Transverse colon (tissue), 4 donors: ENCODE results near the gene MOB2. TPM values are rescaled to one million over a fixed set of nuclear protein-coding genes. Genes with fewer than 3 reads are reported as not detected.

Experiments used
- DNase-seq: peaks from one replicate; pipeline ENCODE4 v3.0.0-alpha.2; 2019
- H3K27ac ChIP-seq, 4 donors: fragments of 200-600 bp; sonication (generic); 2 replicates each; pipeline ENCODE4 v1.5.1; 2016 to 2018; ENCODE audit warnings: inconsistent platforms in 4 of 4
- H3K27me3 ChIP-seq: fragments of 200-600 bp; sonication (generic); 2 replicates; pipeline ENCODE4 v1.5.1; 2017; ENCODE audit warnings: inconsistent platforms
- H3K36me3 ChIP-seq, 4 donors: fragments of 200-600 bp; sonication (generic); 2 replicates each; pipeline ENCODE4 v1.5.1; 2017 to 2019; ENCODE audit warnings: inconsistent platforms in 4 of 4
- H3K4me1 ChIP-seq, 4 donors: fragments of 200-600 bp; sonication (generic); 2 replicates each; pipeline ENCODE4 v1.5.1; 2017 to 2020; ENCODE audit warnings: inconsistent platforms in 4 of 4
- H3K4me3 ChIP-seq, 4 donors: fragments of 200-600 bp; sonication (generic); 1 replicate in 1 of 4; 2 replicates in 3 of 4; pipeline versions ENCODE4 v1.5.1 to v1.6.1; 2017 to 2019; ENCODE audit warnings: inconsistent platforms in 4 of 4
- H3K9me3 ChIP-seq, 2 donors: fragments of 200-600 bp; sonication (generic); 2 replicates each; pipeline ENCODE4 v1.5.1; 2017 to 2019; ENCODE audit warnings: inconsistent platforms in 2 of 2
- EP300 ChIP-seq: sonication (generic); formaldehyde crosslinking; IDR thresholded peaks from one replicate; pipeline ENCODE4 v1.6.1; 2017; ENCODE audit warnings: antibody characterized with exemption, low read depth
- POLR2A ChIP-seq: fragments of 450-650 bp; IDR thresholded peaks from one replicate; pipeline ENCODE4 v1.6.1; 2016; ENCODE audit warnings: antibody characterized with exemption, mild to moderate bottlenecking, moderate library complexity
- POLR2AphosphoS5 ChIP-seq, 3 donors: sonication (generic); formaldehyde crosslinking; IDR thresholded peaks; one replicate each; pipeline ENCODE4 v1.6.1; 2016; ENCODE audit warnings: antibody characterized with exemption in 3 of 3
- WGBS, 2 donors: methylation state at CpG; one replicate each; pipeline ENCODE4 v1.1.5; 2018; ENCODE audit warnings: low coverage in 1 of 2; 5-methylcytosine and 5-hydroxymethylcytosine counted together
- in situ Hi-C, 4 donors: fragments of 200-750 bp; cut with MboI; loops; one replicate each; pipeline versions ENCODE4 v1.15.0 to v1.15.1; 2017; ENCODE audit warnings: low sequenced_read_pairs in 3 of 4, low pct_ligation_motif_present in 1 of 4, low pct_unique_long_range_greater_than_20kb in 1 of 4
- intact Hi-C: fragments of 100-400 bp; cut with DNase I; formaldehyde crosslinking; loops from one replicate; pipeline ENCODE4 v1.15.1; 2023; ENCODE audit warnings: low total_unique reads
- total RNA-seq, 4 donors: library from RNA; depleted of rRNA; stranded (reverse); fragments of >200 nt; gene quantifications; one replicate each; pipeline ENCODE4 v1.1.0, GENCODE V29; 2016
- TF ChIP-seq, protein P1 (sequence below), 5 experiments: fragments of 200-600 bp in 3 of 5; fragments of 450-650 bp in 2 of 5; sonication (generic) in 3 of 5; IDR thresholded peaks; 1 replicate in 2 of 5; 2 replicates in 3 of 5; pipeline ENCODE4 v1.5.1; 2016 to 2017; ENCODE audit warnings: antibody characterized with exemption in 5 of 5, inconsistent platforms in 3 of 5, mild to moderate bottlenecking in 2 of 5, moderate library complexity in 1 of 5

MOB2 gene
- total RNA-seq, 4 donors from 2014 or later, result 22.8 to 56.7 (median 42.4) TPM

DNA sequence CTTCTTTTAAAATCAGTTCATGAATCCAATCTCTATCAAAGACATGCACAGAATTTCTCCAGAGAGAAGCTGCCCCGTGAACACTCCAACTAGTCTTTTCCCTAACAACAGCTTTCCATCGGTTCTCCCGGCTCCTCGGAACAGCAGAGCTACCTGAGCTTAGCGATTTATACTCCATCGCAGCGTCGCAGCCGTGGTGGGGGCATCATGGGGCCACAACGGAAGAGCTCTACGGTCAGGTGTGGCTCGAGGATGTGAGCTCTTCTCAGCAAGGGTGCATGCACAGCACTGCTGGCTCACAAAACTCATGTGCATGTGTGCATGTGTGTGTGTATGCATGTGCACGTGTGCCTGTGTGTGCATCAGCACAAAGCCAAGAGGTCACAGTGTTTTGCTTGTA, 11.7 kb upstream of the MOB2 start:
- Histone ChIP-seq H3K4me3 (no peak overlapping the region), H3K27me3 (no peaks in the 10 kb centered on the region), H3K4me1 (peaks cover 4 to 30% (median 13%) of the 10 kb centered on the region in 4 donors), H3K9me3 (no peaks in the 10 kb centered on the region), H3K36me3 (no peaks in the 10 kb centered on the region), H3K27ac (no peak overlapping the region)
- in situ Hi-C loops (no loop called here), intact Hi-C loops (no loop called here)
- DNase-seq, result no peak
- TF ChIP-seq, protein P1, sequence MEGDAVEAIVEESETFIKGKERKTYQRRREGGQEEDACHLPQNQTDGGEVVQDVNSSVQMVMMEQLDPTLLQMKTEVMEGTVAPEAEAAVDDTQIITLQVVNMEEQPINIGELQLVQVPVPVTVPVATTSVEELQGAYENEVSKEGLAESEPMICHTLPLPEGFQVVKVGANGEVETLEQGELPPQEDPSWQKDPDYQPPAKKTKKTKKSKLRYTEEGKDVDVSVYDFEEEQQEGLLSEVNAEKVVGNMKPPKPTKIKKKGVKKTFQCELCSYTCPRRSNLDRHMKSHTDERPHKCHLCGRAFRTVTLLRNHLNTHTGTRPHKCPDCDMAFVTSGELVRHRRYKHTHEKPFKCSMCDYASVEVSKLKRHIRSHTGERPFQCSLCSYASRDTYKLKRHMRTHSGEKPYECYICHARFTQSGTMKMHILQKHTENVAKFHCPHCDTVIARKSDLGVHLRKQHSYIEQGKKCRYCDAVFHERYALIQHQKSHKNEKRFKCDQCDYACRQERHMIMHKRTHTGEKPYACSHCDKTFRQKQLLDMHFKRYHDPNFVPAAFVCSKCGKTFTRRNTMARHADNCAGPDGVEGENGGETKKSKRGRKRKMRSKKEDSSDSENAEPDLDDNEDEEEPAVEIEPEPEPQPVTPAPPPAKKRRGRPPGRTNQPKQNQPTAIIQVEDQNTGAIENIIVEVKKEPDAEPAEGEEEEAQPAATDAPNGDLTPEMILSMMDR (IDR thresholded peaks at IDR 0.05), result no peak
- TF ChIP-seq POLR2A, result no peak
- no peak for TF ChIP-seq POLR2AphosphoS5 (IDR thresholded peaks at IDR 0.05)
- no peak for TF ChIP-seq EP300
- WGBS, 2 donors, result 92% methylated on average over 13 of the region's 13 CpGs; no CpG with 5 or more reads in 1 of the 2 donors

- peaks cover 4 to 24% (median 6%) of the 10 kb centered on the region in 4 donors for H3K4me1 ChIP-seq
- no peak overlapping the region for H3K4me3 ChIP-seq
- no peaks in the 10 kb centered on the region for H3K36me3 ChIP-seq
- TF ChIP-seq, protein P1 (IDR thresholded peaks at IDR 0.05), result no peak
- TF ChIP-seq EP300 (no peak), POLR2A (no peak), POLR2AphosphoS5 (IDR thresholded peaks at IDR 0.05) (no peak)
- intact Hi-C loops, result no loop called here
- no peaks in the 10 kb centered on the region for H3K27me3 ChIP-seq
- H3K9me3 ChIP-seq, result no peaks in the 10 kb centered on the region
- DNase-seq, result no peak
- 75 to 79% methylated on average over 5 of the region's 5 CpGs for WGBS, 2 donors
- no peak overlapping the region for H3K27ac ChIP-seq
- in situ Hi-C loops, result no loop called here
Observed at GRCh38 chr11:1497600-1497999, 11.0 kb upstream of the MOB2 start.

GRCh38 chr11:1496761-1497095, 10.1 kb upstream of the MOB2 start:
- intact Hi-C loops (no loop called here), in situ Hi-C loops (no loop called here)
- TF ChIP-seq, protein P1 (IDR thresholded peaks at IDR 0.05), result no peak
- TF ChIP-seq EP300, result no peak
- TF ChIP-seq POLR2A, result no peak
- TF ChIP-seq POLR2AphosphoS5 (IDR thresholded peaks at IDR 0.05), result no peak
- Histone ChIP-seq H3K36me3 (no peaks in the 10 kb centered on the region), H3K27ac (no peak overlapping the region), H3K27me3 (no peaks in the 10 kb centered on the region), H3K4me1 (peaks cover 0 to 24% (median 3%) of the 10 kb centered on the region in 4 donors), H3K9me3 (no peaks in the 10 kb centered on the region), H3K4me3 (no peak overlapping the region)
- no peak for DNase-seq
- WGBS, 2 donors, result 78 to 79% methylated on average over 2 to 3 of the region's 3 CpGs

- Histone ChIP-seq H3K36me3 (no peaks in the 10 kb centered on the region), H3K4me1 (peaks cover 0 to 24% (median 3%) of the 10 kb centered on the region in 4 donors), H3K27ac (no peak overlapping the region), H3K9me3 (no peaks in the 10 kb centered on the region), H3K27me3 (no peaks in the 10 kb centered on the region), H3K4me3 (no peak overlapping the region)
- 71 to 78% methylated on average over 7 to 9 of the region's 9 CpGs for WGBS, 2 donors
- TF ChIP-seq POLR2AphosphoS5 (IDR thresholded peaks at IDR 0.05) (no peak), EP300 (no peak), POLR2A (no peak)
- TF ChIP-seq, protein P1 (IDR thresholded peaks at IDR 0.05), result no peak
- intact Hi-C loops (no loop called here), in situ Hi-C loops (no loop called here)
- DNase-seq, result no peak
Observed at GRCh38 chr11:1496091-1496760, 9.6 kb upstream of the MOB2 start.
